Spinal cord (tissue), 10 donors: ENCODE results near the gene WDR20. TPM values are rescaled to one million over a fixed set of nuclear protein-coding genes. Genes with fewer than 3 reads are reported as not detected.
A peak's percentile ranks its signal among the peaks of the same experiment; 100 is the strongest.

ENCODE experiments used
- DNase-seq, 6 donors: peaks; one replicate each; pipeline versions ENCODE4 v3.0.0 to v3.0.0-alpha.2; 2013 to 2015; ENCODE audit warnings: low spot score in 6 of 6, low read depth in 4 of 6
- H3K27ac ChIP-seq: one replicate; pipeline ENCODE4 v1.5.1; 2013; ENCODE audit warnings: low read depth, low read length, control low read depth
- H3K27me3 ChIP-seq: one replicate; pipeline ENCODE4 v1.6.1; 2013; ENCODE audit warnings: low read length; ENCODE audit not compliant: control insufficient read depth, insufficient read depth
- H3K36me3 ChIP-seq: one replicate; pipeline ENCODE4 v1.6.1; 2013; ENCODE audit warnings: low read length; ENCODE audit not compliant: control insufficient read depth, insufficient read depth
- H3K4me1 ChIP-seq: one replicate; pipeline ENCODE4 v1.6.1; 2013; ENCODE audit warnings: low read length; ENCODE audit not compliant: control insufficient read depth, insufficient read depth
- H3K4me3 ChIP-seq: one replicate; pipeline ENCODE4 v1.5.1; 2013; ENCODE audit warnings: low read depth, low read length, control low read depth
- H3K9me3 ChIP-seq: one replicate; pipeline ENCODE4 v1.6.1; 2013; ENCODE audit warnings: low read length; ENCODE audit not compliant: control insufficient read depth, insufficient read depth
- WGBS: methylation state at CpG from one replicate; pipeline ENCODE4 v1.1.5; 2013; ENCODE audit warnings: missing lambda C conversion rate; ENCODE audit not compliant: insufficient coverage; 5-methylcytosine and 5-hydroxymethylcytosine counted together
- polyA plus RNA-seq, 2 donors: library from polyadenylated mRNA; unstranded; fragments of 120-200 nt; gene quantifications; one replicate each; pipeline ENCODE4 v1.2.1, GENCODE V29; 2013; ENCODE audit not compliant: insufficient read length in 2 of 2
- total RNA-seq, 2 donors: library from RNA; depleted of rRNA in 1 of 2; stranded (reverse); fragments of 120-200 nt in 1 of 2; fragments of >200 nt in 1 of 2; gene quantifications; one replicate each; pipeline versions ENCODE4 v1.2.3 to v1.2.4, GENCODE V29; 2013 to 2014
- donor health status: healthy.

The WDR20 gene
- total and polyA plus RNA-seq, 4 donors, result 20.4 to 33.1 (median 30.9) TPM

DNA sequence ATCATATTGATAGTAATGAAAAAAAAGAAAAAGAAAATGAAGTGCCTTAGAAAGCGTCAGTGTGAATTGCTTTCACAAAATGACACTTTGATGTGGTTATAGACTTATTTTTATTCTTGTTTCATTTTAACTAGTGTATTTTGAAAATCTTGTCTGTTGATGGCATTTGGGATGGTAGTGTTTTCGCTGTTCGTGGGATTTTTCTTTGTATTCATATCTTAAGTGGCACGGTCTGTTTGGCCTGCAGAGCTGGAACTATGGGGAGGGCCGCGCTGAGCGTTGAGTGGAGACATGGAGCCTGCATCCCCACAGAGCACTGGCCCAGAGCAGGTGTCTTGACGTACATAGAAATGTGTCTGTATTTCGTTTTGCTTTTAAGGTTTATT lies 61.6 kb downstream of the WDR20 start:
- no peaks in the 10 kb centered on the region for H3K27me3 ChIP-seq
- 88% methylated on average over 9 of the region's 9 CpGs for WGBS
- H3K27ac ChIP-seq, result no peak overlapping the region
- no peak for DNase-seq
- H3K36me3 ChIP-seq, result peaks cover 41% of the 10 kb centered on the region
- H3K4me3 ChIP-seq, result no peak overlapping the region
- H3K4me1 ChIP-seq, result peaks cover 10% of the 10 kb centered on the region
- no peaks in the 10 kb centered on the region for H3K9me3 ChIP-seq

DNA sequence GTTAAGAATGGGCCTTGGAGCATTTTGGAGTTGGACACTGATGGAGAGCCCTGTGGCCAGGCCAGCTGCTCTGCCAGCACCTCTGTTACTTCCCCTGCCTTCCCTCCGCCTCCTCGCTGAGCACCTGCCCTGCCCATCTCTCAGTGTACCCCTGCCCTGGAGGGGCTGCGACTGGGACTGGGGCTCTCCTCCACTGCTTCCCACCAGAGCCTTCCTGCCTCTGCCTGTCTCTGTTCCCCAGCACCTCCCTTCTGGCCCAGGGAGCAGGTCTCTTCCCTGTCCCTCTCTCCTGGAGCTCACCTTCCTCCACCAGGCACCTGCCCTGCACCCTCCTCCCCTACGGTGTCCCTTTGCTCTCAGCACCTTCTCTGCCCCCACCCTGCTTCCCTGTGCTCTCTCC lies 62.1 kb downstream of the WDR20 start:
- Histone ChIP-seq H3K4me1 (peaks cover 11% of the 10 kb centered on the region), H3K9me3 (no peaks in the 10 kb centered on the region)
- 80% methylated on average over 4 of the region's 4 CpGs for WGBS

DNA sequence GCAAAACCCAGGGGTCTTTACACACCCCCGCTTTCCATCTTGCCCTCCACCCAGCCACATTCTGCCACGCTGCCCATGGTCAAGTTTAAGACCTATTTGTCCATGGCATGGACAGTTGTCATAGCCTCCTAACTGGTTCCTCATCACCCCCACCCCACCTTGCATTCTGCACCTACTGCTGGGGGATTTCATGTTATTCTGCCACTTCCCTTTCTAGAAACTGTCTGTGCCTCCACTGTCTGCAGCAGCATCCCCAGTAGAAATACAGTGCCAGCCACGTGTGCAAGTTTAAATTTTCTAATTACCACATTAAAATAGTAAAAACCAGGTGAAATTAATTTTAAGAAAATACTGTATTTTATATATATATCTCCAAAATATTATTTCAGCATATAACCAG lies 63.2 kb downstream of the WDR20 start:
- H3K36me3 ChIP-seq, result peaks cover 40% of the 10 kb centered on the region
- H3K27me3 ChIP-seq, result no peaks in the 10 kb centered on the region
- peaks cover 18% of the 10 kb centered on the region for H3K4me1 ChIP-seq
- no peak overlapping the region for H3K27ac ChIP-seq
- no peak for DNase-seq
- no peak overlapping the region for H3K4me3 ChIP-seq
- 100% methylated on average over 2 of the region's 3 CpGs for WGBS
- no peaks in the 10 kb centered on the region for H3K9me3 ChIP-seq

More for the DNA sequence above, 62.1 kb downstream of the WDR20 start:
- Histone ChIP-seq H3K27ac (no peak overlapping the region), H3K27me3 (no peaks in the 10 kb centered on the region), H3K36me3 (peaks cover 41% of the 10 kb centered on the region), H3K4me3 (no peak overlapping the region)
- DNase-seq, result no peak

DNA sequence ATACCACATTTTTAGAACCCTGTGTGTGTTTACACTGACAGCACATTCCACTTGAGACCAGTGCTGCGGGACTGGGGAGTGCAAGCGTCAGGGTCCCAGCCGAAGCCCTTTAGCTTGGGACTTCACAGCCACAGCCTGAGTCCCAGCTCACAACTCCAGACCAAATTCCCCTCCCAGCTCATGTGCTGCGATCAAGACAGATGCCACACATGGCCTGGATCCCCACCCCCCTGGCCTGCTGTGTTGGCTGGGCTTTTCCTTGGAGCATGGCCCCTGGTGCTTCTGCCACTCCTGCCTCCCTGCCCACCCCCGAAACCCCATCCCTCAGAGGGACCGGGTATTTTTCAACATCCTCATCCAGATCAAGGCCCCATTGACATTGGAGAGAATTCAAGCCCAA lies 63.7 kb downstream of the WDR20 start:
- Histone ChIP-seq H3K27ac (no peak overlapping the region), H3K4me1 (peaks cover 18% of the 10 kb centered on the region), H3K27me3 (no peaks in the 10 kb centered on the region), H3K9me3 (no peaks in the 10 kb centered on the region), H3K36me3 (peaks cover 43% of the 10 kb centered on the region), H3K4me3 (no peak overlapping the region)
- no peak for DNase-seq
- WGBS, result 83% methylated on average over 6 of the region's 6 CpGs

DNA sequence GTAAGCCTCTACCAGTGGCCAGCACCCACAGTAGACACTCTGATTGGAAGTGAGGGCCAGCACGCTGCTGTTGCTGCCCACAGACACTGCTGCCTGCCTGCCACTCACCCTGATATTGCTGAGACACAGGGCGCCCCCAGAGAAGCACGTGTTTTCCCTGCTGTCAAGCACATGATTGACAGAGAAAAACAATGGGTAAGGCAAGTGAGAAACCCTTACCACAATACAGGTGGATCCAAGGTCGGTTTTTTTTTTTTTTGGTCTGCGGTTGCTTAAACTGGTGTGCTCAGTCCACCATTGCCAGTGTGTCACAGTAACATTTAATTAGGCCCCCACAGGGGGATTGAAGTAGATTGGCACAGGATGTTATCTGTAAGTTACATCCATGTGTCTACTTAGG lies 65.9 kb downstream of the WDR20 start:
- Histone ChIP-seq H3K27ac (no peak overlapping the region), H3K9me3 (no peaks in the 10 kb centered on the region), H3K4me3 (no peak overlapping the region), H3K36me3 (peaks cover 52% of the 10 kb centered on the region), H3K27me3 (no peaks in the 10 kb centered on the region), H3K4me1 (peaks cover 26% of the 10 kb centered on the region)
- WGBS, result 100% methylated on average over 1 of the region's 5 CpGs
- no peak for DNase-seq

DNA sequence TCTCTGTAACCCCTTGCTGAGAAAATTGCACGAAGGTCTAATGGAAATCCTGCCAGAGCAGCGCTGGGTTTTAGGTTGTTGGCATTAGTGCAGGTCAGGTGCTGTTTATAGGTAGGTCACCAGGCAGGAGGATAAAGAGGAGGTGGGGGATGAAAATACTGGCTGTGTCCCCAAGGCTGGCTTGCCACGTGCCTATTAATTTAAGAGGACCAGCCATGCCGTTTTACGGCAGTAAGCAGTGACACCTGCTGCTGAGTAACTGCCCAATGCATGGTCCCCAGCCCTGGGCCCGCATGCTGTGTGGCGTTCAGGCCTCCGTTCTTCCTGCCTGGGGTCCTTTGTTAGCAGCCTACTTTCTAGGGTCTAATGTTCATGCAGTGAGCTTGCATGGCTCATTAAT lies 67.2 kb downstream of the WDR20 start:
- no peak overlapping the region for H3K27ac ChIP-seq
- H3K9me3 ChIP-seq, result no peaks in the 10 kb centered on the region
- peaks cover 54% of the 10 kb centered on the region for H3K36me3 ChIP-seq
- H3K27me3 ChIP-seq, result no peaks in the 10 kb centered on the region
- peak in 1 of 6 donors; percentile 67 for DNase-seq
- H3K4me1 ChIP-seq, result peaks cover 23% of the 10 kb centered on the region
- H3K4me3 ChIP-seq, result no peak overlapping the region
- 33% methylated on average over 8 of the region's 8 CpGs for WGBS

DNA sequence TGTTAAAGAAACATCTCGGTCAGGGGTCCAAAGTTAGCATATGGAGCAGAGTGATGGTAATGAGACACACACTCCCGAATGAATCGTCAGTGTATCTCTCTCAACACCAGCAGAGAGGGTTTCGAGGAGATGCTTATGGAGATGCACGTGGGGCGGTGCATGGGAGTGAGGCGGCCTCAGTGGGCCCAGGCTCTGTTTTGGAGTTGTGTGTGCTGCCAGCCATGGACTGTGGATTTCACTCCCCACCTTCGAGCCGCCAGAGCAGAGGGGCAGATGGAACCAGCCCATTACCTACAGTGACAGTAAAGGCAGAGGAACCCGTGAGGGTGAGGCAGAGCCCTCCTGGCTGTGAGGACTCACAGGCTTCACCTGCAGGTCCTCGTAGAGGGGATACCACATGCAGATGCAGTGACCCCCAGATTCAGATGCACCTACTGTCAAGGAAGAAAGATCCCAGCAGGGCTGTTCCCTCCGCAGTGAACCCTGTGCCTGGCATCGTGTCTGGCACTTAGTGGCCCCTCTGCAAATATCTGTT lies 68.2 kb downstream of the WDR20 start:
- Histone ChIP-seq H3K27ac (no peak overlapping the region), H3K36me3 (peaks cover 60% of the 10 kb centered on the region), H3K9me3 (no peaks in the 10 kb centered on the region), H3K4me3 (no peak overlapping the region), H3K4me1 (peaks cover 32% of the 10 kb centered on the region), H3K27me3 (no peaks in the 10 kb centered on the region)
- 94% methylated on average over 7 of the region's 13 CpGs for WGBS
- DNase-seq, result no peak

DNA sequence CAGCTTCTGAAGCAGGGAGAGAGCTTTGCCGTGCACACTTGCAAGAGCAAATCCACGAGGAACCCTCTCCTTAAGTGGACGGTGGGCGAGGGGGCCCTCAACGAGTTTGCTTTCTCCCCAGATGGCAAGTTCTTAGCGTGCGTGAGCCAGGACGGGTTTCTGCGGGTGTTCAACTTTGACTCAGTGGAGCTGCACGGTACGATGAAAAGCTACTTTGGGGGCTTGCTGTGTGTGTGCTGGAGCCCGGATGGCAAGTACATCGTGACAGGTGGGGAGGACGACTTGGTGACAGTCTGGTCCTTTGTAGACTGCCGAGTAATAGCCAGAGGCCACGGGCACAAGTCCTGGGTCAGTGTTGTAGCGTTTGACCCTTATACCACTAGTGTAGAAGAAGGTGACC lies 69.0 kb downstream of the WDR20 start:
- Histone ChIP-seq H3K9me3 (no peaks in the 10 kb centered on the region), H3K36me3 (peaks cover 62% of the 10 kb centered on the region), H3K4me1 (peaks cover 34% of the 10 kb centered on the region), H3K27me3 (no peaks in the 10 kb centered on the region), H3K27ac (no peak overlapping the region), H3K4me3 (no peak overlapping the region)
- 89% methylated on average over 17 of the region's 17 CpGs for WGBS
- no peak for DNase-seq

DNA sequence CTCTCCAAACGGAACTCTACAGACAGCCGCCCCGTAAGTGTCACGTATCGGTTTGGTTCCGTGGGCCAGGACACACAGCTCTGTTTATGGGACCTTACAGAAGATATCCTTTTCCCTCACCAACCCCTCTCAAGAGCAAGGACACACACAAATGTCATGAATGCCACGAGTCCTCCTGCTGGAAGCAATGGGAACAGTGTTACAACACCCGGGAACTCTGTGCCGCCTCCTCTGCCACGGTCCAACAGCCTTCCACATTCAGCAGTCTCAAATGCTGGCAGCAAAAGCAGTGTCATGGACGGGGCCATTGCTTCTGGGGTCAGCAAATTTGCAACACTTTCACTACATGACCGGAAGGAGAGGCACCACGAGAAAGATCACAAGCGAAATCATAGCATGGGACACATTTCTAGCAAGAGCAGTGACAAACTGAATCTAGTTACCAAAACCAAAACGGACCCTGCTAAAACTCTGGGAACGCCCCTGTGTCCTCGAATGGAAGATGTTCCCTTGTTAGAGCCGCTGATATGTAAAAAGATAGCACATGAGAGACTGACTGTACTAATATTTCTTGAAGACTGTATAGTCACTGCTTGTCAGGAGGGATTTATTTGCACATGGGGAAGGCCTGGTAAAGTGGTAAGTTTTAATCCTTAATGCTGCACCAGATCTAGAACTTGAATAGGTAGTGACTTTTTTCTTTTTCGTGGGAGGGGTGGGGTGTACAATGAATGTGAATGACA lies 69.7 kb downstream of the WDR20 start:
- Histone ChIP-seq H3K27me3 (no peaks in the 10 kb centered on the region), H3K36me3 (peaks cover 61% of the 10 kb centered on the region), H3K4me3 (no peak overlapping the region), H3K9me3 (no peaks in the 10 kb centered on the region), H3K27ac (no peak overlapping the region), H3K4me1 (peaks cover 39% of the 10 kb centered on the region)
- WGBS, result 82% methylated on average over 18 of the region's 19 CpGs
- DNase-seq, result peak in 2 of 6 donors; percentile 23 to 40

DNA sequence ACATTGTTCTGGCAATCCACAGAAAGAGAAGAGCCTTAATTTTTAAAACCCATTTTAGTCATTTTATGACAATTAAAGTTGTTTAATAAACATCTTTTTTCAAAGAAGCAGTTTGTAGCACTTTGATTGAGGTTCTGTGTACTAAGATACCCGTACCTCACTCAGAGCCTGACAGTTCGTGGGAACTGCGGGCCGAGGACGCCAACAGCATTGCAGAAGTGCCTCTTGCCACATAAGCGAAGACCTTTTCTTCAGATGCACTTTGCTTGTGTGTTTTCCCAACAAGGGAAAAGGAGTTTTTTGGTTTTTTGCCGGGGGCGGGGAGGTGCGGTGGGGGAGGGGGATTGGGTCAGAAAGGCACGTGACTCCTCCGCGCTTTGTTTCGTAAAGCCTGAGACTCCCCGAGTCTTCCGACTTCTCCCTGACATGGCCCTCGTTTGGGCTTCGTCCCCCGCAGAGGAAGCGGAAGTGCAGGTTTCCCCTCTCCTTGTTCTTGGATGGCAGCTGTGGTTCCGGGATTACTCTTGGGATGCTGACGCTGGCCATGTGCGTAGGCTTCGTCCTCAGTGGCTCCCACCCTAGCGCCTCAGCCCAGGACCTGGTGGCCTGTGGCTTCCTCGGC lies 70.8 kb downstream of the WDR20 start:
- H3K27ac ChIP-seq, result no peak overlapping the region
- H3K9me3 ChIP-seq, result no peaks in the 10 kb centered on the region
- WGBS, result 86% methylated on average over 25 of the region's 25 CpGs

More for the DNA sequence above, 70.8 kb downstream of the WDR20 start:
- no peak overlapping the region for H3K4me3 ChIP-seq
- peaks cover 53% of the 10 kb centered on the region for H3K36me3 ChIP-seq
- DNase-seq, result no peak
- peaks cover 45% of the 10 kb centered on the region for H3K4me1 ChIP-seq
- no peaks in the 10 kb centered on the region for H3K27me3 ChIP-seq
